Activated effector memory CD4-positive, alpha-beta T cell treated with Interleukin-2 at 50 U/mL for 16 hours (primary cell): ENCODE data around the gene ZNF569.
"Not testable (repeated sequence)": the region's sequence is repeated elsewhere in the genome, so short reads cannot be mapped to it uniquely, and the experiment has no call there.

ENCODE experiments used
- DNase-seq: peaks from one replicate; pipeline ENCODE4 v3.0.0-alpha.2; 2020

ZNF569 gene

DNA sequence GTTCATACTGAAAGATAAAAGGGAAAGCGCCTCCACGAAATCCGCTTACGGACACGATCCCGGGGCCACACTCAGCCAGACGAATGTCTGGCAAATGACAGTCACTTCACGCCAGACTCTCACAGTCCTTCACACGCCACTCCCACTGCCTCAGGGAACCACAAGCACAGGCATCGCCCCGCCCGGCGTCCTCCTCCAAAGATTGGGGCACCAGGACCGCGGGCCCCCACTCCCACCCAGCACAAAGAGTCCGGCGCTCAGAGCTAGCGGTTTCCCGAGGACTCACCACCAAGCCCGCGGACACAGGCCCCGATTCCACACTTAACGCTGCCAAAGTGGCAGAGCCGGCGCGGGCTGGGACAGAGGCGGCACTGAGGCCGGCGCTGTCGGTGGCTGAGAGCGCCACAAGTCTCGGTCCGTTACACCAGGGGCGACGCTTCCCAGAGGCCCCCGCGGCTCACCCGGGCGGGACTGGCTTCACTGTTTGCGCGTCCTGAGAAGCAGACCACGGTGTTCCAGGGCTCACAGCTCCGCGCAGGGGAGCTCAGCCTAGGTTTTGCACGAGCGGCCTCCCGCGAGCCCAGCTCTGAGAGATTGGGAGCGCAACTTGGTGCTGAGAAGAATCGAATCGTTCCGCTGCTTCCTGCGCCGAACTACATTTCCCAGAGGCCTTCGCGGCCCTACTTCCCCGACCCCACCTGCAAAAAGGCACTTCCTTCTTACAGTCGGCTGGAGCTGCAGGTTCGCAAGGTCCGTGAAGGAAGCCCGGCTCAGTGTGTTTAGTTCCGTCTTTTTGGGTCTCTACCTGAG lies at the start of gene ZNF569:
Gene ZNF569 (minus strand): TSS at position 647 of the 810 bp plus-strand sequence. CDS start 22,523 bp downstream, outside the sequence.
- peak; percentile 85 for DNase-seq

GRCh38 chr19:37513397-37513796 lies 46.2 kb upstream of the ZNF569 start:
- no peak for DNase-seq

DNA sequence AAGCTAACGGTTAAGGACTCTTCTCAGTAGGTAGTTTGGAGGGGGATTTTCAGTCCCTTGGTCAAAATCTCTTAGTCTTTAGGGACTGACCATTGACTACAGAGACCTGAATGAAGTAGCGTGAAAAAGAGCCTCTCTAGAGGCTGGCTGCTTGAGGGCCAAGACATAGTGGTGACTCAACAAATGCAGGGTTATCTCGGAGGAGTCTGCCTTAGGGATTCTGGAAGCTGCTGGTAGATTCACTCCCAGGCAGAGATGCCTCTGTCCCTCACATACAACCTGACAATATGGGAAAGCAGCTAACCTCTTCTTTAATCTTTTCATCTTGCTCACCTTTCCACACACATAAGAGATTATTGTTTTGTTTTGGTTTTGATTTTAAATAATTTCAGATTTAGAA lies 44.6 kb upstream of the ZNF569 start:
- no peak for DNase-seq

GRCh38 chr19:37511186-37511585 lies 43.9 kb upstream of the ZNF569 start:
- no peak for DNase-seq

DNA sequence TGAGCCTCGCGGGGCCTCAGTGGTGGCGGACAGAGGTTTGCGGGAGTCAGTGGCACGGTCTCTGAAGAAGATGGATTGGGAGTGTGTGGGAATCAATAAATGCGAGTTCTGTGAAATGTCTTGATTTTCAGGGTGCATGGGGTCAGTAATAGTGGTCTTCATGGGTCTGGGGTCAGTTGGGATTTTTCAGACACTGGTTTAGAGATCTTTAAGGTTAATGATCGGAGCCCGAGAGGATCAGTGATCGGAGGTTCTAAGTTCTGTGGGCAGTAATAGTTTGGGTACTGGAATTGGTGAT lies 39.9 kb upstream of the ZNF569 start:
- no peak for DNase-seq

GRCh38 chr19:37506387-37507166 lies 39.3 kb upstream of the ZNF569 start, which contains the start of gene ZNF793:
Gene ZNF793, plus strand, starts transcription at chr19:37506939. Its CDS starts 16,501 bp downstream, at chr19:37523440.
- peak; percentile 72 for DNase-seq

DNA sequence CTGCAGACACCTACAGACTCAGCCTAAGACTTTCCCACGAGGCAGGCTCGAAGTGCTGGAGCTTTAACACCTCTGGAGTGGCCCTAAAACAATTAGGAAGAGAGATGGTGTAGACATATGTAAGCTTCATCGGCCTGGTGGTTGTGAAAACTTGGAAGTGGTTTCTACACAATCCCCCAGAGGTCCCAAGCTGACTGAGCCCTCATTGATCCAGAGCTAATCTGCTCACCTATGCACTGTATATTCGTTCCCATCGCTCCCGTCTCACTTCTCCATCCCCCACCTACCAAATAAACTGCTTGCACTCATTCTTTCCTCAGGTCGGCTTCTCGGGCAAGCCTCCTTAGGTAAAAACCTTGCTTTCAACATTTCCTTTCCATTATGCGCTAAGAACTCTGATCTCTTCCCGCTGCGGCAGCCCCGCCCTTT lies 38.7 kb upstream of the ZNF569 start:
- no peak for DNase-seq

DNA sequence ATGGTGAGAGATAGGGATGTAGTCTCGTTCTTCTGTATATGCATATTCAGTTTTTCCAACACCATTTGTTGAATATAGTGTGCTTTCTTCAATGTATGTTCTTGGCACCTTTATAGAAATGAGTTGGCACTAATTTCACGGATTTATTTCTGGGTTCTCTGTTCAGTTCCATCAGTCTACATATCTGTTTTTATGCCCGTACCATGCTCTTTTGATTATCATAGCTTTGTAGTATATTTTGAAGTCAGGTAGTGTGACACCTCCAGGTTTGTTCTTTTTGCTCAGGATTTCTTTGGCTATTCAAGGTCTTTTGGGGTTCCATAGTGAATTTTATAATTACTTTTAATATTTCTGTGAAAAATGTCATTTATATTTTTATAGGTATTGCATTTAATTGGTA lies 25.0 kb upstream of the ZNF569 start:
- no peak for DNase-seq

GRCh38 chr19:37484406-37485168 lies 17.3 kb upstream of the ZNF569 start:
- no peak for DNase-seq

GRCh38 chr19:37472165-37472564 lies 4.9 kb upstream of the ZNF569 start:
- DNase-seq = no peak

DNA sequence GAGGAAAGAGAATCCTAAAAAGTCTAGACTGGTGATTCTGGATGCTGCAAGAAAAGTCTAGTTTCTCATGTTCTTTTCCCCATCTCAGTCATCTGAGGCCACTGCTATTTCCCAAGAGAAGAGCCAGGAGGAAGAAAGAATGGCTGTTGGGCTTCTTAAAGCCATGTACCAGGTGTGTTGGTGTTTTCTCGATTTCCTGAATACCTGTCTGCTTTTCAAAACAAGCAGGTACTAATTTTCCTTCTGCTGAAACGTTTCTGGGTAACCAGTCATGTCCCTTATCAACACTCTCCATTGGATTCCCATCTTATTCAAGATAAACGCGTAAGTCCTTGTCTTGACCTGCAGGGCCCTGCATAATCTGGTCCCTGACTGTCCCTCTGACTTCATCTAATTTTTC lies 3.0 kb upstream of the ZNF569 start:
- no peak for DNase-seq

DNA sequence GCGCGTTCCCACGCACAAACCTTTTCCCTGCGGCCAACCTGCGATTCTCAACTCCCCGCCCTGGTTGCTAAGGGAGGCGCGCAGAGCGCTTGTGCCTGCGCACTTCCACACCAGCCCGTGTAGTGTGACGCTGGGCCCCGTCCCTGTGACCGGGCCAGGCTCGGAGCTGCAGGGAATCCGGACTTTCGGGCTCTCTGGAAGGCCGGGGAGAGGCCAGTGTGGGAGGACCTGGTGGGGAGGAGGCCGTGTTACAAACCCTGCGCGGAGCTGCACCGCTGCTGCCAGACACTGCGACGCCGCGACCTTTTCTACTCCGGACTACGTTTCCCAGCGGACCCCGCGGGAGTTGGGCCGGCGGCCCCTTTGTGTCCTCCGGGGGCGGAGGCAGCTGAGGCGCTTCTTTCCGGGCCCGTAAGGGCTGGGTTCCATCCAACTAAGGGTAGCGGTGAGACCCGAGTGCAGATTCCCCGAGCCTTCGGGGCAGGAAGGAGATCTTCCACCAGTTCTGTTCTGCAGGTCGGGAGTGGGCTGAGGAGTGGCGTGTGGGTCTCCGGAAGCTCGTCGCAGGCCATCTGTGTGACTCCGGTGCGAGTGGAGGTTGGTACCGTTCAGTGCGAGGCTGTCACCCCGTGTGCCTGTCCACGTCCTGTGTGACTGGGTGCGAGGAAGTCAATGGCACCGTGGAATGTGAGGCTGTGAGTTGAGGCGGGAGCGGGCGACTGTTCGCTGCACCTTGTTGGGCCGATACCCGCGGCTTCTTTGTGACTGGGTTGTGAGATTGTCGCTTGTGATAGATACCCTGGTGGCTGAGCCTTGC lies 1.9 kb upstream of the ZNF569 start, which contains the start of gene ZNF570:
Gene ZNF570 (plus strand): TSS at position 396 of the 817 bp plus-strand sequence. CDS start 999 bp downstream, outside the sequence.
- DNase-seq = peak; percentile 83

- no peak for DNase-seq
These were observed 405 bp upstream of the ZNF569 start for GRCh38 chr19:37467608-37468090.

DNA sequence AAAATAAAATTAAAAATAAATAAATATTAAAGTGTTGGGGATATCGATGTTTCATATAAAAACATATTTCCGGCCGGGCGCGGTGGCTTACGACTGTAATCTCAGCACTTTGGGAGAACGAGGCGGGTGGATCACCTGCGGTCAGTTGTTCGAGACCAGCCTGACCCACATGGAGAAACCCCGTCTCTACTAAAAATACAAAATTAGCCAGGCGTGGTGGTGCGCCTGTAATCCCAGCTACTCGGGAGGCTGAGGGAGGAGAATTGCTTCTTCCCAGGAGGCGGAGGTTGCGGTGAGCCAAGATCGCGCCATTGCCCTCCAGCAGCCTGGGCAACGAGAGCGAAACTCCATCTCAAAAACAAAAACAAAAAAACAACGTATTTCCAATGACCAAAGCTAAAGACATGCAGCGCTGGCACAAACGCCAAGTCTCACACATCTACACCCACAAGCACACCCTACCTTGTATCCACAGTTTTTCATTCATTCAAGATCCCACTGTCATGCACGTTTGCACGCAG lies 907 bp downstream of the ZNF569 start:
- DNase-seq = no peak

DNA sequence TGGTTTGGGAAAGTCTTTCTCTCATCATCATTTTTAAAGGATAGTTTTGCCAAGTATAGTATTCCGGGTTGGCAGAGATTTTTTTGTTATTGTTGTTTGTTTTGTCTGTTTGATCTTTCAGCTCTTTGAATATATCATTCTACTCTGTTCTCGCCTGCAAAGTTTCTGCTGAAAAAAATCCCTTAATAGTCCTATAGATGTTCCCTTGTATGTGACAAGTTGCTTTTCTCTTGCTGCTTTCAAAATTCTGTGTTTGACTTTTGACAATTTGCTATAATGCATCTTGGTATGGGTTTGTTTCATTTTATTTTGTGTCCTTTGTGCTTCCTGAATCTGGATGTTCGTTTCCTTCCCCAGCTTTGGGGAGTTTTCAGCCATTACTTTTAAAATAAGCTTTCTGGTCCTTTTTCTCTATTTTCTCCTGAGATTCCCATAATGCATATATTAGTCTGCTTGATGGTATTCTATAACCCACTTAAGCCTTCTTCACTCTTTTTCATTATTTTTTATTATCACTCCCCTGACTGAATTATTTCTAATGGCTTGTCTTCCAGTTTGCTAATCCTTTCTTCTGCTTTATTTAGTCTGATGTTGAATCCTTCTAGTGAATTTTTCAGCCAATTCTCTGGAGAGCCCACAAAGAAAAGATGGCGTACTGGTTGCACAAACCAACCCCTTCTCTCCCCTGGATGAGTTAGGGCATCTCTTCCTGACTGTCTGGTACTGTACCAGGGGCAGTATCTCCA lies 14.6 kb downstream of the ZNF569 start:
- no peak for DNase-seq

DNA sequence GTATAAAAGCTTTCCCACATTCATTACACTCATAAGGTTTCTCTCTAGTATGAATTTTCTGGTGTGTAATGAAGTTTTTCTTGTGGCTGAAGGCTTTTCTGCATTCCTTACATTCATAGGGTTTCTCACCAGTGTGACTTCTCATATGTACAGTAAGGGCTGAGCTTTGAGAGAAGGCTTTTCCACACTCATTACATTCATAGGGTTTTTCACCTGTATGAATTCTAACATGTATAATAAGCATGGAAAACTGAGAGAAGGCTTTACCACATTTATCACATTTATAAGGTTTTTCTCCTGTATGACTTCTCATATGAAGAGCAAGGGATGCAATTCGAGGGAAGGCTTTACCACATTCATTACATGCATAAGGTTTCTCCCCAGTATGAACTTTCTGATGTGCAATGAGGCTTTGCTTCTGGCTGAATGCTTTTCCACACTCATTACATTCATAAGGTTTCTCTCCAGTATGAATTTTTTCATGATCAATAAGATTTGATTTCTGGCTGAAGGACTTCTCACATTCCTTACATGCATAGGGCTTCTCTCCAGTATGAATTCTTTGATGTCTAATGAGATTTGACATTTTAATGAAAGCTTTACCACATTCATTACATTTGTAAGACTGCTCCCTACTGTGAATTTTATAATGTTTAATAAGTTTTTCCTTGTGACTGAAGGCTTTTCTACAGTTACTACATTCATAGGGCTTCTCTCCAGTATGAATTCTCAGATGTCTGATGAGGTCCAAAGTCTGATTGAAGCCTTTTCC lies 53.7 kb downstream of the ZNF569 start:
- no peak for DNase-seq

GRCh38 chr19:37412700-37413099 lies 54.5 kb downstream of the ZNF569 start:
- DNase-seq = no peak

DNA sequence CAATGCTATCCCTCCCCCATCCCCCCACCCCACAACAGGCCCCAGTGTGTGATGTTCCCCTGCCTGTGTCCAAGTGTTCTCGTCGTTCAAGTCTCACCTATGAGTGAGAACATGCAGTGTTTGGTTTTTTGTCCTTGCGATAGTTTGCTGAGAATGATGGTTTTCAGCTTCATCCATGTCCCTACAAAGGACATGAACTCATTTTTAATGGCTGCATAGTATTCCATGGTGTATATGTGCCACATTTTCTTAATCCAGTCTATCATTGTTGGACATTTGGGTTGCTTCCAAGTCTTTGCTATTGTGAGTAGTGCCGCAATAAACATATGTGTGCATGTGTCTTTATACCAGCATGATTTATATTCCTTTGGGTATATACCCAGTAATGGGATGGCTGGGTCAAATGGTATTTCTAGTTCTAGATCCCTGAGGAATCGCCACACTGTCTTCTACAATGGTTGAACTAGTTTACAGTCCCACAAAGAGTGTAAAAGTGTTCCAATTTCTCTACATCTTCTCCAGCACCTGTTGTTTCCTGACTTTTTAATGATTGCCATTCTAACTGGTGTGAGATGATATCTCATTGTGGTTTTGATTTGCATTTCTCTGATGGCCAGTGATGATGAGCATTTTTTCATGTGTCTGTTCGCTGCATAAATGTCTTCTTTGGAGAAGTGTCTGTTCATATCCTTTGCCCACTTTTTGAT lies 61.0 kb downstream of the ZNF569 start:
- DNase-seq = not testable (repeated sequence)

DNA sequence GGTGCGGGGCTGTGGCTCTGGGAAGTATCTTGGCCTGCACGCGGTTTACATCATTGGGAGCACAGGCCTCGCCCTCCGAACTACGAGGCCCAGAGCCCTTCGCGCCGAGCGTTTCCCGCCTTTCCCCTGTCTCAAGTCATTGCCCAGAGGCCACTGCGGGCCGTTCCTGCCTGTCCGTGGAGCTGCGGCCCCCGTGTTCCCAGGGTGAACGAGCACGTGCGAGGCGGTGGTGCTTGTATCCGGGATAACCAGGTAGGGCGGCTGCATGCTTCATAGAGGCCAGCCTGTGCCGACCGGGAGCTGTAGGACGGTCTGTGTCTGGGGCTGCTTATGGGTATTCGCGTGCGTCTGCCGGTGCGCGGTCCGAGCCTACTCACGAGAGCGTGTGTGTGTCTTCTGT lies 63.8 kb downstream of the ZNF569 start:
- DNase-seq = no peak

DNA sequence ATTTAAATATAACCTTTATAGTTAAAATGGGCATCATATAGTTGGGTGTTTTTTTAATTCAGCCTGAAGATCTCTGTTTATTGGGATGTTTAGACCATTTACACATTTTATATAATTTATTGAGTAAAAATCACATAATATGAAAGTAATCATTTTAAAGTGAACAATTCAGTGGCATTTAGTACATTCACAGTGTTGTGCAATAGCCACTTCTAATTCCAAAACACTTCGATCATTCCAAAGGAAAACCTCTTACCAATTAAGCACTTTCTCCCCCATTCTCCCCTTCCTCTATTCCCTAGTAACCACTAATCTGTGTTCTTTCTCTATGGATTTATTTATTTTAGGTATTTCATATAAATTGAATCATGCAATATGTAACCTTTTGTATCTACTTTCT lies 66.2 kb downstream of the ZNF569 start:
- DNase-seq = no peak
